Measurements from ENCODE around the gene ANXA7.

GRCh38 chr10:73424478-73424877 lies 10.6 kb upstream of the ANXA7 start:
- TF ChIP-seq CTCF (IDR thresholded peaks at IDR 0.05) (no peak), POLR2A (IDR thresholded peaks at IDR 0.05) (no peak)
